GM18907 (cell line): Measurements from ENCODE around the gene SERPINA9.

Experiments
- ATAC-seq: cut with Tn5 transposase; IDR thresholded peaks from one replicate; pipeline ENCODE4 v1.9.1; 2021; ENCODE audit warnings: mild to moderate bottlenecking, moderate library complexity; ENCODE audit not compliant: unreplicated experiment

The SERPINA9 gene

DNA sequence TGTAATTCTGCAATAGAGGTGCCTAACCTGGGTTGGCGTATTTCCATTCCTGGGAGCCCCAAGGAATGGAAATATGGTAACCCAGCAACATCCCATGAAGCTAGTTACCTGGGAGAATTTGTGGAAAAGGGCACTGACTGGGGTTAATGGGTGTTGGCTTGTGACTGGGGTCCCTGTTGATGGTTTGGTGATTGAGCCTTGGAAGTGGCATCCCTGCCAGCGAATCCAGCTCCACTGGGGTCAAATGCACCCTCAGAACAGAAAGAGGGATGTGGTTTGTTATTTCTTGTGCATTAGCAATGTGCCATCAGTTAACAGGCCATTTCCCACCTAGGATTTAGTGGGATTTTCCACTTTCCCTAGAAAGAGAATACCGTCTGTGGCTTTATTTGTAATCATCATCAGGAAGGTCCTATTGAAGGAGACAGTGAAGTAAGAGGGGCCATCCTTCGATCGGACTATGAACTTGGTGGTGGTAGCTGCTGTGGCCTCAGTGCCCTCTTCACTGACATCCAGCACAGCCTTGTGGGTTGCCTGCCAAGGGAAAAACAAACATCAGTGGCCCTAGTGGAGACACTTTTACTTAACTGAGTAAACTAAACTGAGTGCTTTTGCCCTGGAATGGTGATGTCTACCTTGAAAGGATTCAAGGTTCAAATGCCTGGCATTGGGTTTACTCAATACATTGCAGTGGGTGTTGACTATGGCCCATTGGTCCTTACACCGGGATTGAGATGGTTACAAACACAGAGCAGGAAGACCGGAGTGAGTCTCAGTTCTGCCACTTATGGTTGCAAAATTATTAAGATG is 13.0 kb downstream of the SERPINA9 start:
- ATAC-seq: no peak

DNA sequence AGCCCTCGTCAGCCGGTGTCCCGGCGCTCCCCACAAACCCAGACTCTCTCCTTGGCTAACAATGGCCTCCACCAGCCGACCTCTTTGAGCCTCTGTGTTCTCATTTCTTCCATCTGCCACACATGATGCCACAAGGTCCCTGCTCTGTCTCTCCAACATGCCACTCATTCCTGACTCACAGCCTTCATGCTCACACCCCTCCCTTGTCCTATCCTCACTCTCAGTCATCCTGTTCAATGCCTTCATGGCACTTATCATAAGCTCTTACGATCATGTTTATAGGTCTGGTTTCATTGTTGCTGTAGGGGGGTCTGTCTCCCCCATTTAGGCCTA is 13.8 kb downstream of the SERPINA9 start:
- no peak for ATAC-seq

DNA sequence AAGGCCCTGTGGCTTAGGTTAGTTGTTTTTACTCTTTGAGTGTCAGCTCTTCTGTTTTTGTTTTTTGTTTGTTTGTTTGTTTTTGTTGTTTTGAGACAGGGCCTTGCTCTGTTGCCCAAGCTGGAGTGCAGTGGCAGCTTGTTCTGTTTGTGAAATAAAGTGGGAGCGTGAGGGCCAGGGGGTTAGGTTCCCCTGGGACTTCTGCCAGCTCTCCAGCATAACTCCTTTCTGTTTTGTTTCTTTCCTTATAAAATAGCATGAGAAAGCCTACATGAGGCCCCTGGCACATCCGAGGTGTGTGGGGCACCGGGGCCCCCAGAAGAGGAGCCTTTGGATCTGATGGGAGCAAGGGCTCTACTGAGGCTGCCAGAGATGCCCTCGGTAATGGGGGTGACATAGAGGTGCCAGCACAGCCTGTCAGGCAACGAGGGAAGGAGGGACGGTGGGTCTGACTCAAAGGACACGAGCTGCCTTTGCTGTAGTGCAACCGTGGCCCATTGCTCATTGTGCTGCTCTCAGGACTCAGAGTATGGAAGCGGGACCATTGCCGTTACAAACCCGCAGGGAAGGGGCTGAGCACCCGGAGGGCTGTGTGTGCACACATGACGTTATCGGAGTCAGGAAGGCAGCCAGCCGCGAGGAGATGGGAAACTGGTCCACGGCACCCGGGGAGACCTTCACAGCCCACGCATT is 14.3 kb downstream of the SERPINA9 start:
- ATAC-seq: no peak

DNA sequence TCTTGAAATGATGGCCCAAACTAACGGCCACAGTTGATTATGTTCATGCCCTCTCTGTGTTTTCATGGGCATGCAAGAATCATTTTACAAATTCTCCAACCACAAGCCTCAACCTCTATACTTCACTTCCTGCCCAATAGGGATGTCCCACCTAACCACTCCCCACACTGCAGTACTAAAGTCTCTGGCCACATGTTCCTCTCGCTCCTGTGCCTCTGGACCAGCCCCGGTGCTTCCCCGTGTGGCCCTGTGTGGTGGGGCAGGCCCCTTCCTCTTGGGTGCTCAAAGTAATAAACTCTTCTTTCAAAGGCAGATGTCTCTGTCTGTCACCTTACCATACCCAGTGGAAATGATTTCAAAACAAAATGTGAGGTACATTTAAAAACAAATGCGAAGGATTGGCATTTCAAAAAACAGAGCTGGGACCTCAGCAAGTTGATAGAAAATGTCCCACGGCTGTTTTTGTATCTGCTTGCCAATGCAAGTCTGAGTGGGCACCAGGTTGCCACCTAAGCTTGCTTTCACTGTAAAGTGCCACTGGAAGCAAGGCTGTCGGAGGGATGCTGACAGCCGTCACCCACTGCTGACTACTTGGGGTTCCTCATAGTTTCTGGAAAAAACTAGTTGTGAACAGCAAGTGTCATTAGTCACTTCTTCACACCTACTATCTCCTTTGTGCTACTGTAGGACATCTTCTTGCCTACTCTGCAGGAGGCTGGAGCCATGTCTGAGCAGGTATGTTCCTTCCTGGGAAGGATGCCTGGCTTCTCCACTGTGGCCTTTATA is 15.2 kb downstream of the SERPINA9 start:
- ATAC-seq: peak; percentile 79

DNA sequence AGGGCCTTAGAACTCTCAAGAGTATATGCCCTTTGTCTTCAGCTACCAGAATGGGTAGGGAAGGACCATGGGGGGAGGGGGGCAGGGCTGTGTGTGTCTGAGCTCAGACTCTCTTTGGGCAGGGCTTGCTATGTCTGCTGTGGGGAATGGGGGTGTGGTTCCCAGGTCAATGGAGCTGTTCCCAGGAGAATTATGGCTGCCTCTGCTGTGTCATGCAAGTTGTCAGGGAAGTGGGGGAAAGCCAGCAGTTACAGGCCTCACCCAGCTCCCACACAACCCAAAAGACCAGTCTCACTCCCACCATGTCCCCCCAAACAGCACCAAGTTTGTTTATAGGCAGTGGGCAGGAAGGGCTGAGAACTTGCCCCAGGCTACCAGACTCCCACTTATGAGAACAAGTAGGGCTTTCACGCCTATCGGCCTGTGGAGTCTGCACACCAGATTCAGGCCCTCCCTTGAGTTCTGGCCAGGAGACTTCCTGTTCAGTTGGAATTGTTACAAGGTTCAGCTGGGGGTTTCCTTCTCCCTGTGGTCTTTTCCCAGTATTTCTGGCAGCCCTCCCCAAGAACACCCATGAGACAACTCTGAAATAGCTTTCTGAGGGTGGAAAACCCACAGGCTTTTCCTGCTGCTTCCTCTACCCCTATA is 17.3 kb downstream of the SERPINA9 start:
- ATAC-seq: no peak

DNA sequence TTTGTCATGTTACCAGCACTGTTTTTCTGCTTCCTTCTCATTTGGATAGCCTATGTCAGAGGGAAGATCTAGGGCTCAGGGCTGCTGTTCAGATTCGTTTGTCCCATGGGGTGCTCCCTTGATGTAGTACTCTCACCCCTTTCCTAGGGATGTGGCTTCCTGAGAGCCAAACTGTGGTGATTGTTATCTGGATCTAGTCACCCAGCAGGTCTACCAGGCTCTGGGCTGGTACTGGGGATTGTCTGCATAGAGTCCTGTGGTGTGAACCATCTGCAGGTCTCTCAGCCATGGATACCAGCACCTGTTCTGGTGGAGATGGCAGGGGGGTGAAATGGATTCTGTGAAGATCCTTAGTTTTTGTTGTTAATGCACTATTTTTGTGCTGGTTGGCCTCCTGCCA is 17.9 kb downstream of the SERPINA9 start:
- ATAC-seq: no peak

DNA sequence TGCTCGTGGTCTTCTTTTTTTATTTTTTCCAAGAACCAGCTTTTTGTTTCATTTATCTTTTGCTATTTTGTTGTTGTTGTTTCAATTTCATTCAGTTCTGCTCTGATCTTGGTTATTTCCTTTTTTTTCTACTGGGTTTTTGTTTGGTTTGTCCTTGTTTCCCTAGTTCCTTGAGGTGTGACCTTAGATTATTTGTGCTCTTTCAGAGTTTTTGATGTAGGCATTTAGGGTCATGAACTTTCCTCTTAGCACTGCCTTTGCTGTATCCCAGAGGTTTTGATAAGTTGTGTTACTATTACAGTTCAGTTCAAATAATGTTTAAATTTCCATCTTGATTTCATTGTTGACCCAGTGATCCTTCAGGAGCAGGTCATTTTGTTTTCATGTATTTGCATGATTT is 20.1 kb downstream of the SERPINA9 start:
- ATAC-seq: no peak

DNA sequence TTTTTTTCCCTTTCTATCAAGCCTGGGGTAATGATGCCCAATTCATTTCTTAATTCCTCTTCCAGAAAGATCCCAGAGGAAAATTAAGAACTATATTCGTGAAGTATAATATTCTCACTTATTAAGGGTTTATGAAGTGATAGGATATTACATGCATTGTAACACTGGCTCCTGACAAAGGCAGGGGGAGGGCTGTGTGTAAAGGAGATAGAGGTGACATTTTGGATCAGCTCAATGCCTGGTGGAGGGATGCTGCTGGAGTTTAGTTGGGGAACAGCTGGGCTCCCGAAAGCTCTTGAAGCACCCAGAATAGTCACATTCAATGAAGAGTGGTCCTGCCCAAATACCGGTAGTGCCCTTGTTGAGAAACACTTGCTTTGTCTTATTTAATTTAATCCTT is 24.2 kb downstream of the SERPINA9 start:
- ATAC-seq: no peak

DNA sequence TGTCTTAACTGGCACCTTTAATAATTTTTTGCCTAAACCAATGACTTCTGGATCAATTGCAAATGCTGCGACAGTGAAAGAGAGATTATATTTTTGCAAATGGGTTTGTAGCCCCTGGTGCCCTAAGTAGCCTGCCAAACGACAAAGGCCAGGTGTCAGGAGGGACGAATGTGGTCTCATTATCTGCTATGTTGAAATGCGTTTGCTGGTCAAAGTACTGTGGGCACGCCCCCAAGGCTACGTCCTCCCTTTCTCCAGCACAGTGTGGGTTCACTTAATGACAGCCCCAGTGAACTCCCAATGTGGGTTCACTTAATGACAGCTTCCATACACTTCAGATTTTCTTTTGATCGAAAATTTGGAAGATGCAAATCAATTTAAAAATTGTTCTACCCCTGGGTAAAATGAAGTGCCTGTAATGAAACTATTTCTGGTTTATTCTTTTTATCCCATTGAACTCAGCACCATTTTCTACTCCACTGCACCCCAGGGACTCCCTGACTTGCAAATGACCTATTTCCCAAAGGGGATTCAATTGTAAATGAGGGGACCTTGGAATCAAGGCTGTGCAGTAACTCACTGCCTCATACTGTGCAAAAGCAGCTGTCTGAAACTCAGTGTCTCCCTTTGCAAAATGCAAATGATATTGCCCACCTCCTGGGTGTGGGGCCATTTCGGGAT is 24.8 kb downstream of the SERPINA9 start:
- ATAC-seq: no peak

DNA sequence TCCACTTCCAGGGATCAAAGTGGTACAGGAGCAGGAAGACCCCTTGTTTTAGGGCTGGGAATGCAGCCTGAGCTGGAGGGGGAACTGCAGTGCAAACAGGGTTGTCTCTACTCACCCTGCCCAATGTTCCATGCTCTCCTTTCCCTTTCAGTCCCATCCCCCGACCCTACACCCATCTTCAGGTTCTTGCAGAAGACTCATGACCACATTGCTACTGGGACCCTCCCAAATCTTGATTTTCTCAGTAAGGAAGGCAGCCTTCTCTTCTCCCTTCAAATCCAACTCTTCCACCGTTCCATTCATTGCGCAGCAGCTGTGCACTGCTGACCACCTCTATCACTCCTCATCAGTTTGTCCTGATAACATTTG is 25.3 kb downstream of the SERPINA9 start:
- no peak for ATAC-seq

DNA sequence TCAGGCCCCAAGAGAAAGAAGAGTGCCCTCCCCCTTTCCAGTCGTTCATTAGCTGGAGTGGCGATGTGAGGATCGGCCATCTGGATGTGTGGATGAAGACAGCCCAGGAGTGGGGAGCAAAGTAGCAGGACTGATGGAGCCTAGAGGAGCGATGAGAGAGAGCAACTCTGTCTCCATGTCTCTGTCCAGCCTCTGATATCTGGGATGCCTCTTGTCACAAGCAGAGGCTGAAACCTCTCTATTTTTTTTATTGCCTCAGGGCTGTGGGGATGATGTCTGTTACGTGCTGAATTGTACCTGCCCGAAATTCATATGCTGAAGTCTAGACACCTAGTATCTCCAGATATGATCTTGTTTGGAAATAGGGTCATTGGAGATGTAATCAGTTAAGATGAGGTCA is 26.1 kb downstream of the SERPINA9 start:
- ATAC-seq: no peak

DNA sequence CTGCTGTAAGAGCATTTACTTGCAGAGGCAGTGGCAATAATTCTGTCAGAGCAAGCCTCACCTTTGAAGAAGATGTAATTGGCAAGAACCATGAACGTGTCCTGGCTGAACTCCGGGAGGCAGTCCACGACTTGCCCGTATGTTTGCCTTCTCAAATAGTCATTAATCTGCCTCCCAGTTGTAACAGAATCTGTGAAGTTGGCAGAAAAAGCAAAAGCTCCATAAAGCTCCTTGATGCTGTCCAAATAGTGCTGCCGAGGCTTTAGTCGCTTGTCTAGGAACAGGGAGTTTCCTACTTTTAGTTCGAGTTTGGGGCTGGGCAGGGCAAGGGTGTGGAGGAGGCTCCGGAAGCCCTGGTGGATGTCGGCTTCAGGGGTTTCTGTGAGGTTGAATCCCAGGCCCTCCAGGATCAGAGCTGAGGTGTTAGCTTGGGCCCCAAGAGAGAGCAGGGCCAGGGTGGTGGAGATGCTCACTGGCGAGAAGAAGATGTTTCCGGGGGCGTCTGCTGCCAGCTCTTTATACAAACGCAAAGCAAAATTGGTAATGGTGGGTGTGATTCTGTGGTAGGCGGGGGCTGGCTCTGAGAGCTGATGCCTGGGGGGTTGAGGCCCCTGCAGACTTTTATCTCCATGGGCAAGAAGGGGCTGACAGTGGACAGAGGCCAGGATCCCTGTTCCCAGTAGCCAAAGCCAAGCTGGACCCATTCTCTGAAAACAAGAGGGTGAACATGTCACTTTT is 27.8 kb downstream of the SERPINA9 start:
- no peak for ATAC-seq

DNA sequence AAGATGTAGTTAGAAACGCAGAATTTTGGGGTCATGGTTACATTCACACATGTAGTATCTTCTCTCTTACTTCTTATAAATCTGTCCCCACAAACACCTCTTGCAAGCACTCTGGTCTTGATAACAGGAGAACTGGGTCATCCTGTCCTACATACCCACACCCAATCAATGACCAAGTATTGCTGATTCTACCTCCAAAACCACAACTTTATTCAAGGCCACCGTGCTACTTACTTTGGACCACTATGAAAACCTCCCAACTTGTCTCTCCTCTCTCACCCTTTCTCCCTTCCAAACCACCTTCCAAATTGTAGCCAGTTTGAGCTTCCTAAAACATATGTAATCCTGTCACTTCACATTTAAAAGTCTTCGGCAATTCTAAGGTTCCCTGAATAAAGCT is 28.8 kb downstream of the SERPINA9 start:
- ATAC-seq: no peak

DNA sequence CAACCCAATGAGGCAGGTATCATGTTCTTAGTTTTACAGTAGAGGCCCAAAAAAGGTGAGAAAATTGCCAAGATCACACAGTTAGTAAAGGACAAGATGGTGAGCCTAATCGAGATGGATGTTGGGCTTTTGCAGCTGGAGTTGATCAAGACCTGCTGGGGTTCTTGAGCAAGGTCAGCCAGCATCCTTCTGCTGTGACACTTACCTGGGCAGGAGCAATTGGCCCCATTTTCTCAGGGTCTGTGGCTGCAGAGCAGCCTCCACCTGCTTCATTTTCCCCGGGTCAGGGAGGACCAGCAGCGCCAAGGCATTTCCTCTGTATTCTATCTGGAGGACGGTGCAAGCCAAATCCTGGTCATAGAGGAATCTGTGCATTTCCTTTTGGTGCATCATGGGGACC is 29.9 kb downstream of the SERPINA9 start:
- no peak for ATAC-seq

DNA sequence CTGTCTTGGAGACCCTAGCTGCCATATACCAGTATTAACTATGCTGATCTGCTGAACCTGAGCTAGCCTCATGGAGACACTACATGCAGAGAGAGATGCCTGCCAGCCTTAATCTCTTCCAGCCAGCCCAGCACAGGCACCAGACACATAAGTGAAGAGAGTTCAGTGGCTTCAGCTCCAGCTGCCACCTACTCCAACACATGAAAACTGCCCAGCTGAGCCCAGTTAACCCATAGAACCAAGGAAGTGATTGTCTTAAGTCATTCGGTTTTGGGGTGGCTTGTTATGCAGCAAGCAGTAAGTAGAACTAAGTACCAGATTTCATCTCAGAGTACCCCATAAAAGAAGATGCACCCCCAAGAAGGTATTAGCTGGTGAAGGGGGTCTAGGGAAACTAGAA is 31.0 kb downstream of the SERPINA9 start:
- ATAC-seq: no peak

DNA sequence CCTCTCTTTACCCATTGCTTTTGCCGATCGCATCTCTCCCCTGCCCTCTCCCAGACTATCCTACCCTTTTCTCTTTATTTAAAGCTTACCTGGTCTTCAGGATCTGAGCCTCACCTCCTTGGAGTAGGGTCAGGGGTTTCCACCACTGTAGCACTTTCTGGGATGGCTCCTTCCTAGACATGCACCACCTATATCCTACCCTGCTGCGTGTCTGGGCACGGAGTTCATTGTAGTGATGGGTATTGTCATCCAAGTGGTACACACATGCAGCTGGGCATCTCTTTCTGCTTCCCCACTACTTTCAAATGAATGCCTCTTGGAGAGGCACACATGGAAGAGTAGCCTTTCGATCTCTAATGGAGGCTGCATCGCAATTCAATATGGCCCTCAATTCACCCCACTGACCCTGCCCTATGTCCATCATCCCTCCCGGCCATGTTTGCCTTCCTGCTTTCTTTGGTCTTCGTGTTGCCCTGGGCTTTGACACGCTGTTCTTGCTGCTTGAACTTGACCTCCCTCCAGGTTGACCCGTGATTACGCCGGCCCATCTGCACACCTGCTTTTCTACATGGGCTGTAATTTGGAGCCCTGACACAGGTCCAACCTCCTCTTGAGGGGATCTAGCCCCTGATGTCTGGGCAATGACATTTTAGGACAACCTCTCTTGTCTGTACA is 34.3 kb downstream of the SERPINA9 start:
- no peak for ATAC-seq

DNA sequence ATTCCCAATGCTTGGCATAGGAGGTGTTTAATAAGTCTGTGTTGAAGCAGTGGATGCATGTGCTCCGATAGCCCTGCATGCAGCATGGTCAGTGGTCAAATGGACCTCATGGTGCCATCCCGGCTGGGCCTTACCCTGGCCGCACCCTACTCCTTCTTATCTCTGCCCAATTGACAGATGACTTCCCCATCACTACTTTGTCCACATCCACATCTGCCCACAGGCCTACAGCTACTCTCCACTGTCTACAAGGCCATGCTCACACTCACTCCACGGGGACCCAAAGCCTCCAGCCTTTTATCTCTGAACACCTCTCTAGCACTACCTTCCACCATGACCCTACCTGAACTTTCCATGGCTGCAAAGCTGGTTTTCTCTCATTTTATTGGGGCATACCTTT is 34.9 kb downstream of the SERPINA9 start:
- no peak for ATAC-seq

DNA sequence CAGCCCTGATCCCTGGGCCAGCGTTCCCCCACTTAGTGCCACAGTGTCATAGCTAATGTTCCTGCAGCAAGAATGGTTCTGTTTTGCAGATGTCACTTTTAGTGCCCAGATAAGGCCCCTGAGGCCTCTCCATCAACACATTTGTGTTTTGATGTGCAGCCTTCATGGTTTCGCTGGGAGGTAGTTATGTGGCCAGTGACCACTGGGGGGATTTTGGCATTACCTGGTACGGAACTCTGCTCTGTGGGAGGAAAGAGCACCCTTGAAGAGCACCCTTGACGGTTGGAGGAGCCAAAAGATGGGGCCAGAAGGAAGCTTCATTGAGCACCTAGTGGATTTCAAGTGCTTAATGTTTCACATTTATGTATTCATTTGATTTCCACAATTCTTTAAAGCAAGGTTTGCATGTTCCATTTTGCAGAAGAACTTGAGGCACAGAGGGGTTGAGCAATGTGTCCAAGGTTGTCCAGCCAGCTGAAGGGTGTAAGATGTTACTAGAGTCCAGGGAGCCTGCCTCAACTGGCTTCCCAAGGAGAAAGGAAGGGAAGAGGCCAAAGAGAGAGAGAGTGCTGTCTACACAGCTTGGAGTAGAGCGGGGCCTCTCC is 36.4 kb downstream of the SERPINA9 start:
- ATAC-seq: no peak

DNA sequence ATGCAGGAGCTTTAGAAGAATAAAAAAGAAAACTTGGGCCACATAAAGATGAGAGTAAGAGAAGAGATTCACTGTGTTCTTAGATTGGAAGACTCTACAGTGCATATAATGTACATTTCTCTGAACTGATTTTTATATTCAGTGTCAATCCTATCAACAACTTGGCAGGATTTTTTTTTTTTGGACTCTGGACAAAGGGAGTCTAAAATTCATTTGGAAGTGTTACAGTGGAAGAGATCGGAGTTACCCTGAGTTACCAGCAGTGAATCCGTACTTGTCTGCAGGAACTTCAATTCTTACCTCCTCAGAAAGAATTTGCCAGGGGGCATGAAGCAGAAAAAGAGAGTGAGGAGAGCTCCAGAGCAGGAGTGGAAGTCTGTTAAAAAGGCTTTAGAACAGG is 47.4 kb downstream of the SERPINA9 start:
- no peak for ATAC-seq
